HG03469 (cell line): ENCODE results near the gene FBXW11.

Source experiments
- ATAC-seq: cut with Tn5 transposase; IDR thresholded peaks from one replicate; pipeline ENCODE4 v1.9.1; 2021; ENCODE audit warnings: mild to moderate bottlenecking, moderate library complexity, moderate number of reproducible peaks; ENCODE audit not compliant: unreplicated experiment

FBXW11 gene

DNA sequence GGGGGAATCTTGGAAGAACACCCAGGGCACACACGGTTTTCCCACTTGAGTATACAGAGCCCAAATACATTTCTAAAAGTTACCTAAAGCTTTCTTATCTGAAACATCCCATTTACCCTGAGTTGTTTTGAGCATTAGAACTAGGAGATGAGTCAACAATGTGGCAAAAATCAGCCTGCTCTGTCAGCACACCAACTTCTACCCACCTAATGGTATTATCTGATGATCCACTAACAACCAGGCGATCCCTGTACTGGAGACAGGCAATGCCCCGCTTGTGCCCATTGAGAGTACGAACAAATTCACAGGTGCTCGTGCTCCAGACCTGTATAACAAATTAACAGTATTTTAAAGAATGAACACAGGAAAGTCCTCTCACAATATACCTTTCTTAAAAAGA, 133.8 kb downstream of the FBXW11 start:
- ATAC-seq: no peak

DNA sequence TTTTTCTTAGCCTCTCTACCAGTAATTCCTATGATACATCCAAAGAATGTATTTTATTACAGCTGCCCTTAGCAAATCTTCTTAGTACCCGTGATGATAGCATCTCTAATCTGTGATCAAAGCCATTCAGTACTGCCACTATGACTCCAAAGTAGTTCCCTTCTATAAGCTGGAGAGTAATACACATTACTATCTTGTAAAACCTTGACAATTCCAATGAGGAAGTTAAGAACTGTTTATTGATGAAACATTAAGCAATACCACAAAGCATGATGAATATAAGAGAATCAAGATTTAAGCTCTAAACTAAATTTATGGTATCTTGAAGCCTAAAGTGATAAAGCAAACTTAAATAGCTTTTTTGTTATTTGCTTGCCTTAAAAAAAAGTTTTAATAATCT, 134.7 kb downstream of the FBXW11 start:
- ATAC-seq: no peak

DNA sequence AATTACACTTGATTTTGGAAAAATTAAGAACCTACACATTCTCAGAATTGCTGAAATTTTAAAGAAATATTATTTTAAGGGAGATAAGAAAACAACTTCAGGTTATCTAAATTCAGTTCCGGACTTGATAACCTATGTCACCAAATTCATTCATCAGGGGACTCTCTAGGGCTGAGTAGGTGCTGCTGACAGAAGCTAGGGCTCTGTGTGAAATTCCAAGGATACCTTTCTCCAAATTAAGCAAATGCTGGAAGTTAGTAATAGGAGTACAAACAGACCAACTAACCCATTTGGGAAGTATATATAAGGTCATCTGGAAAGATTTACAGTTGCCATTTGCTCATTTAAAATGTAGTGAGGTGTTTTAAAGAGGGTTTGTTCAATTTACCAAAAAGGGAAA, 136.5 kb downstream of the FBXW11 start:
- ATAC-seq: no peak

DNA sequence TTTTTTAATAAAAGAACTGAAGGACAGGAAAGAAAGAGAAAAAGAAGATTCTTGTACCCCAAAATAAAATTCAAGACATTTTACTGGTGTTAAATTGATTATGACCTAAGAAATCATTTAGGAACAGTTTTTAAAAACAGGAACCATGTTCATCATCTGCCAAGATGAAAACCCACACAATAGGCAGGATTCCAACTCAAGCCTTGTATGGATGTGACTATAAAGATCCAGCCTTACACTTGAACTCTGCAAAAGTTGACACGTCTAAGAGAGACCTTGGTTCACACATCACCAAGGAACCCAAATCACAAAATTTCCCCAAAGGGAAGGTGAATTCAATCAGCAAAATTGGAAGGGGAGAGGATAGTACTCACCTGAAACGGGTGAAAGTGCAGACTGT, 138.2 kb downstream of the FBXW11 start:
- ATAC-seq: no peak

DNA sequence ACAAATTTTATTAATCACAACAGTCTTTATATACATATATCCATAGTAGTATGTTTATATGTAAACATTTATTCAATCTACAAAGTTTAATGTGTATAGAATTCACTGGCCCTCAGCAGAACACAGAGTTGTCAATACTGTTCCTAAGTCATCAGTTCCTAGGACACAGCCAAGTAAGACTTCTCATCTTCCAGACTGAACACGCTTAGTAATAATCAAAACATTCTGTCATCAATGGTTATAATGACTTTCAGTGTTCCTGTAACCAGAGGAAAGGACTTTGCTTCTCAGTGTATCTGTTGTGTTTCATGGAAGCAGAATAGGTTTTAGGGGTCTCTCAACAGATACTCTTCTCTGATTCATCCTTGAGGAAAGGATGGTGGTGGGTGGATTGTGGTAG, 138.7 kb downstream of the FBXW11 start:
- no peak for ATAC-seq

DNA sequence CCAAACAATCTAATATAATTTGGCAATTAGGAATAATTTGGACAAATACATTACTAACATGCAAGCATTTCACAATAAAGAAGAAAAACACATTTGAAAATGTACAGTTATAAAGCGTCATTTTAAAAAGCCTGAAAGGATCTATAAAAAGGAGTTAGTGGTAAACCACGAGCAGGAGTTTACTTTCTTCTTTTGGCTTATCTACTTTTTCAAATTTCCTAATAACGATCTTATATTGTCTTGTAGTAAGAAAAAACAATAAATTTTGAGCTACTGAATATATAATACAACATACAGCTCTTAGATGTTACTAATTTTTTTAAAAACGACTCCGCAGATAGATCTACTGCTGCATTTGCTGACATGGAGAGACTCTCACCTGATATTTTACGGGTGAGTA, 141.0 kb downstream of the FBXW11 start:
- no peak for ATAC-seq

DNA sequence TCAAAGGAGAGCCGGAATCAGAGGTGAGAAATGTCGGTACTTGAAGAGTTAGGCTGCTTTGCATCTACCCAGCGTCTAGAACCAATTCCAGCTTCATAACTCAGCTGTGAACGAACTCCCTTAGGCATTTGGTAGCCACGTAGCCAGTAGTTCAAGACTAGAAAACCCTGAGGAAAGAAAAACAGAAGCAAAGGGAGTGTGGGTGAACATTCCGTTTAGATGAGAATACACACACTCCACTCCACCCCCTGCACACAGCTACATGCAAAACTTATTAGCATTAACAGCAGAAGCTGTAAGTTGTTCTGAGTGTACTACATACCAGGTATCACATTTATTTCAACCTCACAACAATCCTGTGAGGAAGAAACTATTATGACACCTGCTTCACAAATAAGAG, 142.5 kb downstream of the FBXW11 start:
- ATAC-seq: no peak

DNA sequence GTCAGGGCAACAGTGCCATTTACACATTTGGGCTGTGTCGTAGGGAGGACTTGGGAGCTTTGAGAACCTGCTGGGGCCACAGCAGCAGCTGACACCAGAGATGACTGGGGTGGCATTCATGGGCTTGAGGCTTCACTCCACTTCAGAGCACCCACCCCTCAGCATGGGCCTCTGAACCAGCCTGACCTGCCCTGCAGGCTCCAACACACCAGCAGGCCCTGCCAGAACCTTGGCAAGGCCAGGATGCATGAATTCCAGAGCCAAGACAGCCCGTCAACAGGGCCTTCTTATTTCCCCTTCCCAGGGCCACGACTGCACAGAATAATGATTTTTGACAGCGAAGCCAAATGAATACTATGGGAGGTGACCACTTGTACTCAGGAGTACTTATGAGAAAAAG, 143.8 kb downstream of the FBXW11 start:
- no peak for ATAC-seq

DNA sequence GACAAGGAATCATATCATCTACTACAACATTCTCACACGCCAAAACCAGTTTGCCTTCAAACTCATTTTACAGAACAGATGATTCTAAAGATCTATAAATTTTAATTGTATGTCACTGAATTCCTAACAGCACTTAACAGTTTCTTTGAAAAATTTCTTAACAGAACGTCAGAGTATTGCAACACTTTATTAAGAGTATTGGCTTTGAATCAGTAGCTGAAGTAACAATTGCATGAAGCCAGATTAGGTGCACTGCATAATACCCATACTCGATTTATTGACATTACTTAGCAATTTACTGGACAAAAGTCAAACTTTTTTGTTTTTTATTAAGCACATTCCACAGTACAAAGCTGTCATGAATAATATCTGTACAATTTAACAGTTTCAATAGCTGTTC, 145.1 kb downstream of the FBXW11 start:
- no peak for ATAC-seq

DNA sequence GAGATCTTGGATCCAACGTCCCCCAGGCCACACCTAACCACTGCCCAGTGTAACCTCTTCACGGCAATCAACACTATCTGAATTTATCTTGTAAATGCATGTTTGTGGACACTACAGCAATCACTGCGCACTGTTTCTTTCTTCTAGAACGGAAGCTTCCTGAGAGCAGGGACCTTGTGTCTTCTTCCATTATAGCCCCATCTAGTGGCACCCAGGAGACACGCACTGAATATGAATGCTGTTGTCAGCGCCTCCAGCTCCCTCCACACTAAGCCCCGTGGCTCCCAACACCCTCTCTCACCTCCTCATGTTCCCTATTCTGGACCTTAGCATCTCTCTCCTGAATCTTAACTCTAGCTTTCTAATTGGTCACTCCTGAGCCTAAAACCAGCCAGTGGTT, 148.1 kb downstream of the FBXW11 start:
- ATAC-seq: no peak

DNA sequence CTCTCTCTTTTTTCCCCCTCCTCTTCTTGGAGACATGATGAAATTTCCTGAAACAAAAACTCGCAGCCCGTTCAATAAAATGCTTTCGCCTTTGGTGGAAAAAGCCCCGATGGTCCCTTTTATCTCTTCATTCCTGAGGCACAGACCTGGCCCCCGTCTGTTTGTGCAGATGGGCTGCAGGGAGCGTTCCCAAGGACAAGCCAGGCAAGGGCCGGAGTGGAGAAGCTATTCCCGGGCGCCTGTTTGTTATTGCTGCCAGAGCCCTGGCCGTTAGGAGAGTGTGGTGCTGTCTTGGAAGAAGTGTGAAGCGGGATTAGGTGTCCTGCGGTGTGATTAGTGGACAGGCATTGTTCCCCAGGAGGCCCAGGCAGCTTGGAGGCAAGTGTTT, 149.0 kb downstream of the FBXW11 start:
- ATAC-seq: no peak

DNA sequence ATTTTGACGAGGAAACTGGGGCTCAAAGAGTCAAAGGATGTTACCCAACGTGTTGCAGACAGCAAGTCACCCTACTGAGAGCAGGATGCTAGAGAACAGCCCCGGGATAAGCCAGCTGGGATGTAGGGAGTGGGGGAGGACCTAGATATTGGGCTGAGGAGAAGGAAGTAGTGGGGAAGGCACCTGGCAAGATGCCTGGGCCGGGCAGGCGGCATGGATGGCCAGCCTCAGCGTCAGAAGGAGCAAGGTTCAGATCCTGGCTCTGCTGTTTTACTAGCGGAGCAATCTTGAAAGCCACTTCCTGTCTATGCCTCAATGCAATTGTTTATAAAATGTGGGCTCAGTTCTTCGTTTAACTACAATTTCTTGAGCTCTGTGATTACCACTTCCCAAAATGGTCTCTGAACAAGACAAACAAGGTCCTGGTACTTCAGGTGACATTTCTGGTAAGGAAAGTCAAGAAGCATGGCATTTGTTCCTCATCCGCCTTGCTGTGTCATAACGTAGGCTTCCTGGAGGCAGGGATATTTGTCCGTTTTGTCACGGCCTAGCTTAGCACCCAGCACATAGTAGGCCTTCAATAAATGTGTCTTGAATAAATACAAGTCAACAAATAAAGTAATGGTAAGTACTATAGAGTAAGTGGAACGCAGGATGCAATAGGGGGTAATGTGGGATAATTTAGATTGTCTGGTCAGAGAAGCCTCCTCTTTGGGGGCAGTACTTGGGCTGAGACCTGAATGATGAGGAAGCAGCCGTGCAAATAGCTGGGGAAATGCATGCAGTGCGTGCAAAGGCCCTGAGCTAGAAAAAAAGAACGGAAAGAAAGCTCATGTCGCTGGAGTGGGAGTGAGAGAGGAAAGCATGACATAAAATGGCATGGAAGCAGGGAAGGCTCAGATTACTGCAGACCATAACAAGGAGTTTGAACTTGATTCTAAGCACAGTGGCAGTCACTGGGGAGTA, 150.4 kb downstream of the FBXW11 start:
- ATAC-seq: no peak

DNA sequence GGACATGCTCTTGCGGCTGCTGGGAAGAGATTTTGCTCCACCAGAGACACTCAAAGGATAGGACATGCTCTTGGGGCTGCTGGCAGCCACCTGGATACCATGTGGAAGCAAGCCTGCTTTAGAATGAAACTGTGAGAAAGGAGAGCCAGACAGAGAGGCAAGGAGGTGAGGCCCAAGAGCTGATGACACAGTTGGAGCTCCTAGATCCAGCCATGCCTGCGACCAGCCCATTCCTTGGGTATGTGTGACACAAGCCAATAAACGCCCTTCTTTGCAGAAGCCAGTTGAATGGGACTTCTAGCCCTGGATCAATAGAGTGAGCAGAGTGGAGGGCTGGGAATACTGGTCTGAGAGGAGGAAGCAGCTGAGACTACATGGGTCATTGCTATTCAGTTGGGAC, 151.2 kb downstream of the FBXW11 start:
- ATAC-seq: no peak

DNA sequence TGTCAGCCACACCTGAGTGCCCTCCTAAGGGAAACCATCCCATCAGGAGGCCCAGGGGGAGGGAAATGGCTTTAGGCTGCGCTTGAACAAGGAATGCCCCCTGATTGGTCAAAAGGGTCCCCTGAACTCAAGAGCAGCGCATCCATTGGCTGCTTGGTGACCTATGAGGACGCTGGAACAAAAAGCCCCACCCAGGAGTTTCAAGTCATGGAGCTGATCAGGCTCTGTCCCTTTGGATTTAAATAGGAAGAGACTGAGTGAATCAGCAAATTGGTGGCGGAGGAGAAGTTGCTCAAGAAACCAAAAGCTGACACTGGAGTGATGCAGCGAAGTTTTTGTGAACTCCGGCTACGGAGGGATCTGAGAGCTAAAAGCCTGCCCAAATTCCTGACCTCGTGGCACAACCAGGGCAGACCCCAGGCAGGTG, 154.2 kb downstream of the FBXW11 start:
- ATAC-seq: no peak

DNA sequence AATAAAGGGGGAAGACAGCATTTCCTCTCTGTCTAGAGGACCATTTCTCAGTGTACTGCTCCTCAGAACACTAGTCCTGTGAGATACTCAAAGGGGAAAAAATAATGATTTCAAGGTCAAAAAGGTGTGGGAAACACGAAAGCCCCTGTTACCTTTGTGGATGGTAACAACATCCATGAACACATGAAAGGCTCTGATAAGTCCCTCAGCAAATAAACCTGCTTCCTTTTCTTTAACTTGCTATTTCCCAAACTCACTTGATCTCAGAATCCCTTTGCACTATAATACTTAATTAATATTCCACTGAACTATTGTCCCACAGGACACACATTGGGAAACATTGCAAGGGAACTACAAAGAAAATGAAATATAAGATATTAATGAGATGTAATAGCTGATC, 155.2 kb downstream of the FBXW11 start:
- ATAC-seq: no peak

DNA sequence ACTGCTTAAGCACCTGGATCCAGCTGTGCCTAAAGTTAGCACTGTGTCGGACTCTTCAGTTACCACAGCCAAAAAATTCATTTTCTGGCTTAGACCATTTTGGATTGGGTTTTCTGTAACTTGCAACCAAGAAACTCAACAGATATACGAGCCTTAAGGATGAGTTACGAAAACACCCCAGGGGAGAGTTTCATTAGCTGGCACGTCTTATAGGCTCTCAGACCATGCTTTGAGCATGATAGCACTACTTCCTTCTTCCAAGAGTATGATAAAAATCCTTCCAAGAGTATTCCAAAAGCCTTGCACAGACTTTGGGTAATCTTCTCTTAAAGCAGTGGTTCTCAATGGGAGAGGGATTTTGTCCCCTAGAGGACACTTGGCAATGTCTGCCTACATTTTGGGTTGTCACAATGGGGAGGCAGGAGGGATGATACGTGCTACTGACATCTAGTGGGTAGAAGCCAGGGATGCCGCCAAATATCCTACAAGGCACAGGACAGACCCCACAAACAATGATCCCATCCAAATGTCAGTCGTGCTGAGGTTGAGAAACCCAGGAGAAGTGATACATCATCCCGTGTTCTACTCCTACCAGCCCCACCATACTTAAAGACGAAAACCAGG, 156.0 kb downstream of the FBXW11 start:
- no peak for ATAC-seq

DNA sequence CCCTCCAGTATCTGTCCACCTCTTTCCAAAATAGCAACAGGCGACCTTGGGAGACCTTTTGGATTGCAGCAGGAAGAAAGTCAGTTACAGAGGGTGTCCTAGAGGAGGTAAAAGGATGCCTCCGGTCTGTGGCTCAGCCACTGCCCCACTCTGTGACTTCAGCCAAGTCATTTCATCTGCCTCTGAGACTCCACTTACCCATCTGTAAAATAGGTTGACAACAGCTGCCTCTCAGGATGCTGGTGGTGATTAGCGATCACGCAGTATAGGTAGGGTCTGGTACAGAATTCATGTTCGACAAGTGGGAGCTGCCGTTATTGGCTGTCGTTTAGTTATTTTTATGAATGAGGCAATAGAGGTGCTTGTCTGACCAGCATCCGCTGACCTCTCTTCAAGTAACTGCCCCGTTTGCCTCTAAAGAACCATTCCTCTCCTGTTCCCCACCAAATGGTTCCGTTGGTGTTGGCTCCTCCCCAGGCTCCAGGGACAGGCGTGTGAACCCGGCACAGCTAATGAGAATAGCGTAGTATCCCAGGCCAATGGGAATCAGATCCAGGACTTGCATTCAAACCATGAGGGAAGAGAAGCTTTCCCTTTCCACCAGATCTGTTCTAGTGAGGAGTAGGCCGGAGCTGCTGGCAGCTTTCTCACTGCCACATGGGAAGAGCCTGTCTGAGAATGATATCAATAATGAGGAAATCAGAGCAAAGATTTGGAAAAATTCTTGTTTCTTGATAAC, 156.7 kb downstream of the FBXW11 start:
- no peak for ATAC-seq

DNA sequence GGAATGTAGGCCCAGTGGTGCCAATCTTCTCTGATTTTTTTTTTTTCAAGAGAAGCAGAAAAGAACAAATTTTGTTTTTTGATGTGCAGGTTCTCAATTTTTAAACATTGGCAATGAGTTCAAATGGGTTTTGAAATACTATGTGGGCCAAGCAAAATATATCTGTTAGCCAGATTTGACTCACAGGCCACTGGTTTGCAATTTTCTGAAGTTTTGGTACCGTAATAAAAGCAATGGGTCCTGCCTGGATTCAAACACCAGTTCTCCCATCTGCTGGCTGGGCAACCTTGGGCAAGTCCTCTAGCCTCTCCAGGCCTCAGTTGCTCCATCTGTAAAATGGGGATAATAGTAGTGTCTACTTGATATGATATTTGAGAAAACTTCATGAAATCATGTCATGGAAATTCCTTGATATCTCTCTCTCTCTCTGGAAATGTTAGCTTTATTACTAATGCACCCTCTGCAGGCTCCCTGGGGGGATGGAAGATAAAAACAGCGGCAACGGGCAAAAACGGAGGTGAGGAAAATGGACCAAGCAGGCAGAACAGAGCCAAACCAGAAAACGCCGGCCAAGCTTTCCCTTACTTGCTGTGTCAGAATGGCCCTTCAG, 157.4 kb downstream of the FBXW11 start:
- ATAC-seq: no peak

DNA sequence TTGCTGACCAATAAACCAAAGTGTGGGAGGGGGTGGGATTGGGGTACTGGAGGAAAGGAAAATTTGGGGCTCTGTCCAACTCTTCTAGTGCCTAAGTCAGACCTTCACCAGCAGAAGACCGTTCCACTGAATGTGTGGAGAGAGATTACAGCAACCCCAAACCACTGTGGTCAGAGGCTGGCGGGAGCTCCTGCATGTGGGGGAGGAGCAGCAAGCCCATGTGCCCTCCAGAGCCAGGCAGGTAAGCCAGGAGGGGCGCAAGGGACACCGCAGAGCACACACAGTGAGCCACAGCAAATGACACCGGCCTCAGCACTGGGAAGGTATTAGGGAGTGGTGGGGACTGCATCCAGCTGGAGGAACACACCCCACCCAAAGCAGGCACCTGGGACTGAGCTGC, 158.0 kb downstream of the FBXW11 start:
- no peak for ATAC-seq

DNA sequence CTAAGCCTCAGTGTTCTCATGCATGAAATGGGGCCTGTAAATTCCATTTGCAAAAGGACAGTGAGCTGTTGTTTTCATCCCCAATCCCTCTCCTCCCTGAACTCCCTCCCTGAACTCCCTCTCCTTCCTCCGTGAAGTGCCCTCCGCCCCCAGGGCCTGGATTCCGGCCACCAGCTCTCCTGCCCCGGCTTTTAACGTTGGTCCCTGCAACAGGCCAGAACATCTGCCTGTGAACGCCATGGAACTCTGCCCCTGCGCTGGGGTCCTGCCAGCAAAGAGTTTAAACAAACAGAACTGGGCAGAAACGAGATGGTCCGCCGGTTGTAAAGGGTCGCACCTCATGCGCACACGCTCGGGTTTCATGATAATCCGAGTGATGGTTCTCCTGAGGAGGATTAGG, 158.4 kb downstream of the FBXW11 start:
- ATAC-seq: no peak

DNA sequence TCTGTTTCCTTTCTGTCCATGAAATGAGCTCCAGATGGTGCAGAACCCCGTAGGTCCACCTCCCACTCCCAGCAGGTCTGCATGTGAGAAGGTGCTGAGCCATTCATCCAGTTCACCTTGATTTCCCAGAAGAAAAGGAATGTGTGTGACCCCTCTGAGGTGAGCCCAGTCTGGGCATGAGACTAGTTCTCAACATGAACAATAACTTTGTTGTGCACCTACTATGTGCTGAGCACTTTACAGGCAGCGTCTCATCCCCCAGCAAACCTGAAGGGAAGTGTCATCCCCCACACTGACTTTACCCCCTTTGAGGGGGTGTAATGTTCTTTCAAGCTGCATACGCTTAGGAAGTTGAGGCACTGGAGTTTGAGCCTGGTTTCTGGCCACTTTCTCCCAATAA, 159.4 kb downstream of the FBXW11 start:
- no peak for ATAC-seq
